ENCODE measurements around the gene RNU1-3. TPM values are rescaled to one million over a fixed set of nuclear protein-coding genes. Genes with fewer than 3 reads are reported as not detected.
"Not testable (repeated sequence)": the region's sequence is repeated elsewhere in the genome, so short reads cannot be mapped to it uniquely, and the experiment has no call there.

The RNU1-3 gene
- 1,000 to 10,000 TPM; 1,159 to 2,517 TPM for total RNA-seq

DNA sequence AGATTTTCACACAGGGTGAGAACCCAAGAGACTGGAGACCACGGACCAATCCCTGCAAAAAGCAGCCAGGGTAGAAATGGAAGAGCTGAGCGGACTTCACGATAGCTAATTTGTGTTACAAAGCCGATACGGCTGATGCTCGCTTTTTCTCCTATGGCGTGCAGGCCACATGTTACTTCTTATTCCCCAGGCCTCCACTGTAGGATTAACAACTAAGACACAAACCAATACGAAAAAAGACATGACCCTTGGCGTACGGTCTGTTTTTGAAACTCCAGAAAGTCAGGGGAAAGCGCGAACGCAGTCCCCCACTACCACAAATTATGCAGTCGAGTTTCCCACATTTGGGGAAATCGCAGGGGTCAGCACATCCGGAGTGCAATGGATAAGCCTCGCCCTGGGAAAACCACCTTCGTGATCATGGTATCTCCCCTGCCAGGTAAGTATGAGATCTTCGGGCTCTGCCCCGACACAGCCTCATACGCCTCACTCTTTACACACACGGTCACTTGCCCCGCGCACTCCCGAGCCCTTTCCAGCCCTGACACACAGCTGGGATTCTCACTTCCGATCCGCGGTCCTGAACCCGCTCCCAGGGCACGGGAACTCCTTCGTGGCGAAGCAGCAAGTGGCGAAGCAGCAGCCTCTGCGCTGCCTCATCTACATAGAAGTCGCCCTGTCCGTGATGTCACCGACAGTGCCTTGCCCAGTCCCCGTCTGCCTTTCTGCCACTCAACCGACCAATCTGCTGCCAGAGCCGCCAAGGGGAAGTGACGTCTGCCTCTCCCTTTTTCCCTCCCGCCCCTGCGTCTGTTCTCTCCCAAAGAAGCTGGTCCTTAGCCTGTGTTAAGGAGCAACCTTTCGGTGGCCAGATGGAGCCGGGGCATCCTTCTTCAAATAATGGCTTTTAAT is at the start of gene RNU1-3:
Gene RNU1-3, minus strand, starts transcription at position 447 of the 912 bp plus-strand sequence.
- H3K36me3 ChIP-seq; H3K4me1 ChIP-seq; H3K9me3 ChIP-seq; H3K9ac ChIP-seq (ENCODE audit: low read depth in 2 of 2, low read length in 2 of 2); H3K4me3 ChIP-seq; H3K27me3 ChIP-seq; DNase-seq; intact Hi-C loops (cut with DNase I); H3K27ac ChIP-seq: not testable (repeated sequence)

DNA sequence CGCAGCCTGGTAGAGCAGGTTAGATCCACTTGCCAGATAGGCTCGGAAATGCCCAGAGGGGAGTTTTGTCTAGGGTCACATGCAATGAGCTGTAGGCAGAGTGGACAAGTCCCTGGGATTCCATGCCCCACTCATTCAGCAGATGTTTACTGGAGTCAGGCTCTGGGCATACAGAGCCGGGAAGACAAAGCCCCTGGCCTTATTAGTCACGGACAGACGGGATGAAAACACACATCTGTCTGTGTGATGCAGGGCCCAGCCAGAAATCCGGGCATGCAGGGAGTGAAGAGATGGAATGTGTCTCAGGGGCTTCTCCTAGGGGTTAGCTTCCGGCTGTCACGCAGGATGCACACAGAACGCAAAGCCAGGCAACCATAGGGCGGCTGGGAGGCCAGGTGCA is 46.7 kb upstream of the RNU1-3 start:
- H3K9ac ChIP-seq (ENCODE audit: low read depth in 2 of 2, low read length in 2 of 2); H3K36me3 ChIP-seq; H3K4me3 ChIP-seq; H3K4me1 ChIP-seq; H3K27me3 ChIP-seq; DNase-seq; H3K27ac ChIP-seq; intact Hi-C loops (cut with DNase I); H3K9me3 ChIP-seq: not testable (repeated sequence)

DNA sequence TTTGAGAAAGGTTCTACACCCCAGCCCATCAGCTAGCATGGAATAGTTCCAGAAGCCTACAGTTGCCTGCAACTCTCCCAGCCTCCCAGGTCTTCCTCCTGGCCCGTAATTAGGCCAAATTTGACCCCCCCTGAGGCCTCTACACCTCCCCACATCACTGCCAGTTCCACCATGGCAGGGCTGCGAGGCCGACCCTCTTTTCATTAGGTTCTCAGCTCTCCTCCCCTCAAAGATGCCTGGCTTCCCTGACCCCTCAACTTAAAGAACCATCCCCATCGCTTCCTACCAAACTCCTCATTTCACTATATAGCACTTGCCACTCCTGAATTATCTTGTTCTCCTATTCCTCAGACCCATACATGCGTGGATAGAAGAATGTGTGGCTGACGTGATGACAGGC is 46.2 kb upstream of the RNU1-3 start:
- H3K36me3 ChIP-seq; intact Hi-C loops (cut with DNase I): not testable (repeated sequence)

DNA sequence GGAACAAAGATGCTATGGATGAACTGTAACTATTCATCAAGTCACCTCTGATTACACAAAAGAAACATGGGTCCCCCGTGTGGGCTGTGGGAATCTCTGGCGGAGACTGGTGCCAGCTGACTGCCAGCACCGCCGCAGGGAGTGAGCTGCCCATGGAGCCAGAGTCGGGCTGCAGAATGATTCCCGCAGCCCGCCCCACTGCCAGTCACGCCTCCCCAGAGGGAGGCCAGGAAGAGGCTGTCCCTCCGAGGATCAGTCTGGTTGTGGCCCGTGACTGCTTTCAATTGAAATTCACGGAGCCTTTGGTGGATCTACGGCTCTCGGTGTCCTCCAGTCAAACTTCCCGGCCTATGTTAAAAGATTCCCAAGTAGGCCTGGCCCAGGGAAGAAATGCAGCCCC is 45.8 kb upstream of the RNU1-3 start:
- intact Hi-C loops (cut with DNase I); H3K4me1 ChIP-seq; H3K27me3 ChIP-seq; H3K9ac ChIP-seq (ENCODE audit: low read depth in 2 of 2, low read length in 2 of 2); H3K9me3 ChIP-seq; H3K27ac ChIP-seq; H3K36me3 ChIP-seq; H3K4me3 ChIP-seq; DNase-seq: not testable (repeated sequence)

More for the DNA sequence above, 46.2 kb upstream of the RNU1-3 start:
- H3K27ac ChIP-seq; H3K4me3 ChIP-seq; H3K27me3 ChIP-seq; H3K9ac ChIP-seq (ENCODE audit: low read depth in 2 of 2, low read length in 2 of 2); H3K4me1 ChIP-seq; H3K9me3 ChIP-seq; DNase-seq: not testable (repeated sequence)

DNA sequence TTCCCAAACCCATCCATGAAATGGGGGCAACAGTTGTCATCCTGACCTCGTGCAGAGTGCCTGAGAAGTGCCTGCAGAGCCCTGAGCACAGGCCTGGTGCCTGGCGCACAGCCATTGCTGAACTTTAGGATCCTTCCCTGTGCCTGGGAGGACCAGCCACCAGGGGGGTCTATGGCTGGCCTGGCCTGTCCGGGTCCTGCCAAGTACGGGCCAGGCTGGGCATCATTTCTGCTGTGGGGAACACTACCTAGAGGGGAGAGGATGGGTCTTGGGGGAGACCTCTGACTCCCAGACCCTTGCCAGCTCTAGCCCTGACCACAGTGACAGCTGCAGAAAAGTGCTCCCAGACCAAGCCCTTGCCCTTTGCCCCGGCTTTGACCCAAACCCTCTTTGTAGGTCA is 45.4 kb upstream of the RNU1-3 start:
- H3K36me3 ChIP-seq; H3K9ac ChIP-seq (ENCODE audit: low read depth in 2 of 2, low read length in 2 of 2); H3K27me3 ChIP-seq; H3K4me1 ChIP-seq; H3K9me3 ChIP-seq; DNase-seq; H3K27ac ChIP-seq; H3K4me3 ChIP-seq; intact Hi-C loops (cut with DNase I): not testable (repeated sequence)

DNA sequence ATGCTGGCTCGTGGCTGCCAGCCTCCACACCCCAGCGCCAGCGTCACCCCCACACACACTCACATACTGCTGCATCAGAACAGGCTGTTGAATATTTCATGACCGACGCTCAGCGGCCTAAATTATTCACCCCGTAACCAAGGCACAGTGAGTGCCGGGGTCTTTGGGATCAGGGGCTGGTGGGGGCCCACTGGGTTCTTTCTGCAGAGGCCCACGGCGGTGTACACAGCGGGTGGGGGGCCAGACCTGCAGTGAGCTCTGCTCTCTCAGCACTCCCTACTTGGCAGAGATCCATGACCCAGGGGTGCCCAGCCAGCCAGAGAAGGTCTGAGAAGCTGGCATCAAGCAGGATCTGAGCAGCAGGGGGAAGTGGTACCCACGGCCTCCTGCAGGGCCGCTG is 43.9 kb upstream of the RNU1-3 start:
- H3K27ac ChIP-seq; H3K27me3 ChIP-seq; H3K9me3 ChIP-seq; H3K9ac ChIP-seq (ENCODE audit: low read depth in 2 of 2, low read length in 2 of 2); H3K4me1 ChIP-seq; intact Hi-C loops (cut with DNase I); H3K36me3 ChIP-seq; DNase-seq; H3K4me3 ChIP-seq: not testable (repeated sequence)

DNA sequence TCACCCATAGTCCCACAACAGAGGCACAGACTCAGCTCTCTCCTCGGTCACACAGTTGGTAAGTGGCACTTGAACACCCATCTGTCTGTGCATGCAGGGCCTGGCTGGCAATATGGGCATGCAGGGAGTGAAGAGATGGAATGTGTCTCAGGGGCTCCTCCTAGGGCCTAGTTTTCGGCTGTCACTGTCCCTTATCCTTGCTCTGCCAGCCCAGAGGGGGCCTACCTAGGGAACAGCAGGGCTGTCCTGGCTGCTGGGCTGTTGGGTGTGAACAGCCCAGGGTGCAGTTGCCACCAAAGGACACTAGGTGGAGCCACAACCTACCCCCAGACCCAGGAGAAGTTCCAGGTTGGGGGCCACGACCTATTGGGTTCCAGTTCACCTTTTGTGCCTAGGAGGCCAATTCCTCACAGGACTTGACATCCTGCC is 42.9 kb upstream of the RNU1-3 start:
- H3K4me3 ChIP-seq; intact Hi-C loops (cut with DNase I); DNase-seq; H3K9me3 ChIP-seq; H3K4me1 ChIP-seq; H3K27me3 ChIP-seq; H3K27ac ChIP-seq; H3K9ac ChIP-seq (ENCODE audit: low read depth in 2 of 2, low read length in 2 of 2); H3K36me3 ChIP-seq: not testable (repeated sequence)

DNA sequence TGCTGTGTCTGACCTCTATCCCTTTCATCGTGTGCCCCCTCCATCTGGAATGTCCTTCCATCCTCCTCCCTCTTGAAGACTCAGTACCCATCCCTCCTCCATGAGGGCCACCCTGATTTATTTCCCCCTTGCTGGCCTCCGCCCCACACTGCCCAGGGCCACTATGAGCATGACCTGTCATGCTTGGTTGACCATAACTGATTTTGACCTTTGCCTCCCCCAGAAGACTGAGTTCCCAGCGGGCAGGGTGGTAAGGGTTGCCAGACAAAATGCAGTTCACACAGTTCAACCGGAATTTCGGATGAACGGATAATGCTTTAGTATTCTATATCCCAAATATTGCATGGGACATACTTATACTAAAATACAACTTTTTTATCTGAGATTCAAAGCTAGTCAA is 42.0 kb upstream of the RNU1-3 start:
- H3K9ac ChIP-seq (ENCODE audit: low read depth in 2 of 2, low read length in 2 of 2); H3K4me1 ChIP-seq; DNase-seq; H3K27me3 ChIP-seq; intact Hi-C loops (cut with DNase I); H3K27ac ChIP-seq; H3K4me3 ChIP-seq; H3K9me3 ChIP-seq; H3K36me3 ChIP-seq: not testable (repeated sequence)

DNA sequence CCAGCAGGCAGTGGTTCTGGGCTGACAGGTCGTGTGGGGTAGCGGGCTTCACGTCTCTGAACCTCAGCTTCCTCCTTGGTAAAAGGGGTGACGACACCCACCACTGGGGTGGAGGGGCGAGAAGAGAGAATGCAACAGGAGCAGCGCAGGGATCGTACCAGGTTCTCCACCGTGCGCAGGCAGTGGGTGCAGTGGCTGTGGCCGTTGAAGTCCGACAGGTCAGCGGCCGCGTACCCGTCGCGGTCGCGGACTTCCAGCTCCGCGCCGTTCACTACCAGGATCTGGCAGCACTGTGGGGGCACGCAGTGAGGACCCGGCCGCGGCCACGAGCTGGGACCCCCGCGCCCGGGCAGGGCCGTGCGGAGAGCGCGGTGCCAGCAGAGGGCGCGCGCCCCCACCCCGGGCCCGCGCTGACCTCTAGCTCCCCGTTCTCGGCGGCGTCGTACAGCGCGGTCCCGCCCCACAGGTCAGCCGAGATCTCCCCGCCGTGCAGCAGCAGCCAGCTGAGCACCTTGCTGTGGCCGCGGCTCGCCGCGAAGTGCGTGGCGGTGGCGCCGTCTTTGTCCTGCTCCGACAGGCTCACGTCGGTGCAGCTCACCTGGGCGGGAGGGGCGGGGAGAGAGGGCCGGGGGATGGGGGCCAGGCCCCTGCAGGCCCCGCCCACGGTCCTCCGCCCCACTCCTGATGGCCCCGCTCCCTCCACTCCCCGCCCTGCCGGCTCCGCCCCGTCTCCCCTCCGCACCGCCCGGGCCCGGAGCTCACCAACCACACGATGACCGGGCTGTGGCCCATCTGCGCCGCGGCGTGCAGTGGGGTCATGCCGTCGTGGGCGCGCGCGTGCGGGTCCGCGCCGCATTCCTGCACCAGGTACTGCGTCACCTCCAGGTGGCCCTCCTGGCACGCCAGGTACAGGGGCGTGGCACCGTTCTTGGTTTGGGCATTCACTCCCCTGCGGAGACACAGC is 40.7 kb upstream of the RNU1-3 start:
- H3K4me3 ChIP-seq: peak overlapping the region; percentile 17
- H3K27ac ChIP-seq; H3K36me3 ChIP-seq; intact Hi-C loops (cut with DNase I); DNase-seq; H3K9me3 ChIP-seq; H3K27me3 ChIP-seq; H3K4me1 ChIP-seq; H3K9ac ChIP-seq (ENCODE audit: low read depth in 2 of 2, low read length in 2 of 2): not testable (repeated sequence)

DNA sequence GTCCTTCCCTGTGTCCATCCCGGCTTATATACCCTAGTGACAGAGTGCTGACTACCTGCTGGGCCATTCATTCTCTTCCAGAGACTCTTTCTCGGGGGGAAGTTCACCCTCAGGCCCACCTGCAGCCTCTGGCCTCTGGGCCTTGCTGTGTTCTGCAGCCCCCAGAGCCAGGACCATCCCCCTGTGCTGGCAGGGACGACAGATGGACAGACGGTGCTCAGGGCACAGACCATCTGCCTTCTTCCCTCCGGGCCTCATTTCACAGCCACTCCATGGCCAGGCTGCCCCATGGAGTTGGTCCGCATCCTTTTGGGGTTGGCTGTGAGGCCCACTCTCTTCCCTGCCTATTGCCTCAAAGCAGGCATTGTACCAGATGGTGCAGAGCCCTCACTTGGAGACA is 39.6 kb upstream of the RNU1-3 start:
- intact Hi-C loops (cut with DNase I); H3K36me3 ChIP-seq; H3K9me3 ChIP-seq; H3K27me3 ChIP-seq; H3K9ac ChIP-seq (ENCODE audit: low read depth in 2 of 2, low read length in 2 of 2); H3K4me1 ChIP-seq; H3K27ac ChIP-seq; H3K4me3 ChIP-seq; DNase-seq: not testable (repeated sequence)

DNA sequence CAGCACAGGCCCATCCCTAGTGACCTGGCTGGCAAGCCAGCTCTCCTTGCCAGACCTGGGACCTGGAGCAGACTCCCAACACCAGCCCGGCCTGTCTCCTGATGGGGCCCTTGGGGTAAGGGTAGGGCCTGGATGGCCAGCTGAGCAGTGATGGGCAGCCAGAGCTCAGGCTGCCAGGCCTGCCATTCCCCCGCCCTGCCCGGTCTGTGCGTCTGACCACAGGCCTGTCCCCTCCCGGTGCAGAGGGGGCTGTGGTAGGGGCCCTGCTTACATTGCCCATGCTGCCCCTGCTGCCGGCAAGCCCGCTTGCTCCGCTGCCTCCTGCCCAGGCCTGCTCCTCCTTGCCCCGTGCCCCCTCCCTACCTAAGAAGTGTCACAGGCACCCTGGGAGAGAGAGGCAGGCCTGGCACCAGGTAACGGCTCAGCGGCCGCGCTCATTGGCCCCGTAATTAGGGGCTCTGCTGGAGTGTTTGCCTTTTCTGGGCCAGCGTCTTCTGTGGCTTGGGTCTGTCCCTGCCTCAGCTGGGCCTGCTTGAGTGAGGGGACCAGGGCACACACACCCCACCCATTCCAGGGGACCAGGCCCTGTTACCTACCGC is 37.9 kb upstream of the RNU1-3 start:
- H3K4me1 ChIP-seq; H3K9ac ChIP-seq (ENCODE audit: low read depth in 2 of 2, low read length in 2 of 2); H3K9me3 ChIP-seq; H3K27me3 ChIP-seq; H3K27ac ChIP-seq; DNase-seq; H3K36me3 ChIP-seq; intact Hi-C loops (cut with DNase I); H3K4me3 ChIP-seq: not testable (repeated sequence)

DNA sequence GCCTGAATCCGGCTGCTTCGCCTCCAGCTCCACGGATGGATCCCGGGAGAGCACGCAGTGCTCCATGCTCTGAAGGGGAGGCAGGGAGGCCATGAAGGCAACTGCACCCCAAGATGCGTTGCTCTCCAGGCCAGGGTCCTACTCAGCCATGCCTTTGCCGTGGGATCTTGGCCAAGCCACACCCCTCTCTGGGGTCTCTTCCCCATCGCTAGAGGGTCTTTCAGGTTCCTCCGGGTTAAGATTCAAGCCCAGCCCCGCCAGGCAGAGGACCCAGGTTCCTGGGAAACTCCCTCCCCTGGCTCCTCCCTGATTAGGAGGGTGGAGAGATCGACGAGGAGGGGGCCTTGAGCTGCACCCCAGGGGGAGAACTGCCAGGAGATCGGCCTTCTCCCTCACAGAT is 37.3 kb upstream of the RNU1-3 start:
- H3K36me3 ChIP-seq; H3K27me3 ChIP-seq; H3K9me3 ChIP-seq; DNase-seq; H3K27ac ChIP-seq; H3K4me3 ChIP-seq; H3K4me1 ChIP-seq; intact Hi-C loops (cut with DNase I); H3K9ac ChIP-seq (ENCODE audit: low read depth in 2 of 2, low read length in 2 of 2): not testable (repeated sequence)

DNA sequence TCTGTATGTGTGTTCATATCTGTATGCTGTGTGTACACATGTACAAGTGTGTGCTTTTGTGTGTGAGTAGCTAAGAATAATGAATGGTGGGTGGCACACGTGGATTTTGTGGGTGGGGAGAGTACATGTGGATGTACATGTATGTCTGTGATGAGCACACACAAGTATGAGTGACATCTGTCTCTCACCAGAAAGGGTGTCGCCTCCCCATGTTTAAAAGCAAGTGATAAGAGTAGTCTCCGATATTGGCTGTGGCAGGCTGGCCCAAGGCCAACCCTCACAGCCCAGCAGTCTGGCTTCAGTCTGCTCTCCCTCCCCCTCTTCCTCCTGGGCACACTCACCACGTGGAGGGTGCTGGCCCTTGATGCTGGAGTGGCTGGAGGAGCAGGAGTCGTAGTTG is 36.9 kb upstream of the RNU1-3 start:
- H3K4me1 ChIP-seq; intact Hi-C loops (cut with DNase I); H3K36me3 ChIP-seq; H3K27me3 ChIP-seq; H3K4me3 ChIP-seq; H3K9me3 ChIP-seq; DNase-seq; H3K9ac ChIP-seq (ENCODE audit: low read depth in 2 of 2, low read length in 2 of 2); H3K27ac ChIP-seq: not testable (repeated sequence)

Measured in colonic mucosa (tissue), 4 donors.